Effector memory CD8-positive, alpha-beta T cell (primary cell): Measurements from ENCODE around the gene ILF2.

Experiments
- ATAC-seq: fragments of 150-1000 bp; cut with Tn5 transposase; replicated peaks from 2 replicates; pipeline ENCODE4 v1.10.0; 2021; ENCODE audit warnings: mild to moderate bottlenecking, moderate library complexity
- DNase-seq, 3 experiments: peaks; one replicate each; pipeline ENCODE4 v3.0.0; 2021
- H3K27ac Mint-ChIP-seq, 2 donors: one replicate each; pipeline ENCODE4 v1.8.0; 2022; ENCODE audit warnings: mild to moderate bottlenecking in 2 of 2, mixed read lengths in 2 of 2, moderate library complexity in 2 of 2
- H3K27me3 Mint-ChIP-seq, 2 donors: one replicate each; pipeline ENCODE4 v1.8.0; 2022; ENCODE audit warnings: mixed read lengths in 2 of 2
- H3K36me3 Mint-ChIP-seq: one replicate; pipeline ENCODE4 v1.8.0; 2022; ENCODE audit warnings: mild to moderate bottlenecking, moderate library complexity, mixed read lengths; ENCODE audit not compliant: insufficient read depth
- H3K4me1 Mint-ChIP-seq, 2 donors: one replicate each; pipeline ENCODE4 v1.8.0; 2022; ENCODE audit warnings: low read depth in 2 of 2, mixed read lengths in 2 of 2
- H3K4me3 Mint-ChIP-seq, 2 donors: one replicate each; pipeline ENCODE4 v1.8.0; 2022; ENCODE audit warnings: mild to moderate bottlenecking in 2 of 2, mixed read lengths in 2 of 2, moderate library complexity in 2 of 2
- H3K9me3 Mint-ChIP-seq, 2 donors: one replicate each; pipeline ENCODE4 v1.8.0; 2022; ENCODE audit warnings: mixed read lengths in 2 of 2

Gene ILF2

GRCh38 chr1:153636312-153636711, 34.5 kb downstream of the ILF2 start:
- H3K27ac Mint-ChIP-seq, result peak overlapping the region; percentile 100
- peak overlapping the region; percentile 99 to 100 for H3K4me3 Mint-ChIP-seq
- H3K27me3 Mint-ChIP-seq, result no peaks in the 10 kb centered on the region
- H3K4me1 Mint-ChIP-seq, result peaks cover 34 to 35% of the 10 kb centered on the region in 2 donors
- peaks cover 76% of the 10 kb centered on the region for H3K36me3 Mint-ChIP-seq
- ATAC-seq, result no peak
- H3K9me3 Mint-ChIP-seq, result no peaks in the 10 kb centered on the region
- DNase-seq, result no peak

GRCh38 chr1:153635872-153636271, 34.9 kb downstream of the ILF2 start:
- Mint-ChIP-seq H3K36me3 (peaks cover 71% of the 10 kb centered on the region), H3K9me3 (no peaks in the 10 kb centered on the region), H3K4me1 (peaks cover 30 to 34% of the 10 kb centered on the region in 2 donors), H3K27me3 (no peaks in the 10 kb centered on the region), H3K4me3 (peak overlapping the region; percentile 99 to 100), H3K27ac (peak overlapping the region; percentile 100)
- DNase-seq (no peak), ATAC-seq (no peak)

- peaks cover 28 to 34% of the 10 kb centered on the region in 2 donors for H3K4me1 Mint-ChIP-seq
- ATAC-seq, result peak; percentile 86
- H3K4me3 Mint-ChIP-seq, result peak within 1 kb of the TSS; percentile 99 to 100
- peaks cover 57% of the 10 kb centered on the region for H3K36me3 Mint-ChIP-seq
- H3K27me3 Mint-ChIP-seq, result no peaks in the 10 kb centered on the region
- H3K27ac Mint-ChIP-seq, result peak within 1 kb of the TSS; percentile 100
- peak; percentile 94 to 99 (median 98) for DNase-seq
- no peaks in the 10 kb centered on the region for H3K9me3 Mint-ChIP-seq
These were observed 36.8 kb downstream of the ILF2 start, which contains the start of gene CHTOP for GRCh38 chr1:153633754-153634665. Gene CHTOP (plus strand): TSS chr1:153634066. CDS start chr1:153636589, 2,523 bp downstream.

- Mint-ChIP-seq H3K4me1 (peaks cover 28 to 34% of the 10 kb centered on the region in 2 donors), H3K36me3 (peaks cover 50% of the 10 kb centered on the region)
These were observed 37.5 kb downstream of the ILF2 start for GRCh38 chr1:153633161-153633753.

GRCh38 chr1:153631047-153632022, 39.5 kb downstream of the ILF2 start:
- Mint-ChIP-seq H3K4me3 (no peak overlapping the region), H3K9me3 (no peaks in the 10 kb centered on the region), H3K27ac (no peak overlapping the region), H3K36me3 (peaks cover 31% of the 10 kb centered on the region), H3K27me3 (peaks cover 0 to 12% of the 10 kb centered on the region in 2 donors), H3K4me1 (peaks cover 13 to 25% of the 10 kb centered on the region in 2 donors)
- ATAC-seq, result no peak
- no peak for DNase-seq

More at GRCh38 chr1:153633161-153633753, 37.5 kb downstream of the ILF2 start:
- H3K27me3 Mint-ChIP-seq, result no peaks in the 10 kb centered on the region
- DNase-seq, result no peak
- ATAC-seq, result no peak
- no peaks in the 10 kb centered on the region for H3K9me3 Mint-ChIP-seq
- H3K4me3 Mint-ChIP-seq, result peak overlapping the region; percentile 99 to 100
- peak overlapping the region; percentile 100 for H3K27ac Mint-ChIP-seq

- H3K9me3 Mint-ChIP-seq, result no peaks in the 10 kb centered on the region
These were observed 40.4 kb downstream of the ILF2 start for GRCh38 chr1:153630384-153630783.

GRCh38 chr1:153629971-153630370, 40.8 kb downstream of the ILF2 start:
- DNase-seq, result no peak
- no peak for ATAC-seq
- peaks cover 9 to 22% of the 10 kb centered on the region in 2 donors for H3K4me1 Mint-ChIP-seq
- no peaks in the 10 kb centered on the region for H3K9me3 Mint-ChIP-seq
- H3K36me3 Mint-ChIP-seq, result peaks cover 26% of the 10 kb centered on the region
- no peak overlapping the region for H3K27ac Mint-ChIP-seq
- peaks cover 0 to 12% of the 10 kb centered on the region in 2 donors for H3K27me3 Mint-ChIP-seq
- H3K4me3 Mint-ChIP-seq, result no peak overlapping the region

More at GRCh38 chr1:153630384-153630783, 40.4 kb downstream of the ILF2 start:
- Mint-ChIP-seq H3K36me3 (peaks cover 28% of the 10 kb centered on the region), H3K4me1 (peaks cover 10 to 22% of the 10 kb centered on the region in 2 donors), H3K27me3 (peaks cover 0 to 12% of the 10 kb centered on the region in 2 donors), H3K27ac (no peak overlapping the region), H3K4me3 (no peak overlapping the region)
- no peak for ATAC-seq
- DNase-seq, result no peak

- Mint-ChIP-seq H3K27me3 (peaks cover 0 to 12% of the 10 kb centered on the region in 2 donors), H3K4me3 (no peak overlapping the region), H3K36me3 (peaks cover 21% of the 10 kb centered on the region), H3K27ac (no peak overlapping the region), H3K9me3 (no peaks in the 10 kb centered on the region), H3K4me1 (peaks cover 7 to 19% of the 10 kb centered on the region in 2 donors)
- DNase-seq (no peak), ATAC-seq (no peak)
These were observed 41.5 kb downstream of the ILF2 start for GRCh38 chr1:153629343-153629665.

GRCh38 chr1:153628638-153629342, 42.0 kb downstream of the ILF2 start:
- Mint-ChIP-seq H3K36me3 (peaks cover 16% of the 10 kb centered on the region), H3K27ac (no peak overlapping the region), H3K27me3 (peaks cover 0 to 12% of the 10 kb centered on the region in 2 donors), H3K4me3 (no peak overlapping the region), H3K9me3 (no peaks in the 10 kb centered on the region), H3K4me1 (peaks cover 7 to 17% of the 10 kb centered on the region in 2 donors)
- no peak for ATAC-seq
- no peak for DNase-seq

GRCh38 chr1:153627715-153628626, 42.8 kb downstream of the ILF2 start, which contains the start of gene S100A1:
Gene S100A1 (plus strand): TSS chr1:153628434. CDS start chr1:153630522, 2,088 bp downstream.
- Mint-ChIP-seq H3K36me3 (peaks cover 9% of the 10 kb centered on the region), H3K4me1 (peaks cover under 1 to 9% of the 10 kb centered on the region in 2 donors), H3K4me3 (no peak within 1 kb of the TSS), H3K9me3 (no peaks in the 10 kb centered on the region), H3K27ac (peak within 1 kb of the TSS in 1 of 2 donors; percentile 62), H3K27me3 (peaks cover 0 to 12% of the 10 kb centered on the region in 2 donors)
- ATAC-seq (no peak), DNase-seq (no peak)

- DNase-seq, result no peak
- H3K27ac Mint-ChIP-seq, result peak within 1 kb of the TSS in 1 of 2 donors; percentile 62
- H3K36me3 Mint-ChIP-seq, result peaks cover 6% of the 10 kb centered on the region
- peaks cover 0 to 3% of the 10 kb centered on the region in 2 donors for H3K4me1 Mint-ChIP-seq
- H3K4me3 Mint-ChIP-seq, result no peak within 1 kb of the TSS
- peaks cover 0 to 12% of the 10 kb centered on the region in 2 donors for H3K27me3 Mint-ChIP-seq
- H3K9me3 Mint-ChIP-seq, result no peaks in the 10 kb centered on the region
- no peak for ATAC-seq
These were observed 43.7 kb downstream of the ILF2 start, which contains the start of gene S100A13 for GRCh38 chr1:153626904-153627714. Gene S100A13 (minus strand): TSS chr1:153627505. CDS start chr1:153626472, 1,033 bp downstream.
